ENCODE measurements around the gene ARHGAP26.
A peak's percentile ranks its signal among the peaks of the same experiment; 100 is the strongest.

Gene ARHGAP26

DNA sequence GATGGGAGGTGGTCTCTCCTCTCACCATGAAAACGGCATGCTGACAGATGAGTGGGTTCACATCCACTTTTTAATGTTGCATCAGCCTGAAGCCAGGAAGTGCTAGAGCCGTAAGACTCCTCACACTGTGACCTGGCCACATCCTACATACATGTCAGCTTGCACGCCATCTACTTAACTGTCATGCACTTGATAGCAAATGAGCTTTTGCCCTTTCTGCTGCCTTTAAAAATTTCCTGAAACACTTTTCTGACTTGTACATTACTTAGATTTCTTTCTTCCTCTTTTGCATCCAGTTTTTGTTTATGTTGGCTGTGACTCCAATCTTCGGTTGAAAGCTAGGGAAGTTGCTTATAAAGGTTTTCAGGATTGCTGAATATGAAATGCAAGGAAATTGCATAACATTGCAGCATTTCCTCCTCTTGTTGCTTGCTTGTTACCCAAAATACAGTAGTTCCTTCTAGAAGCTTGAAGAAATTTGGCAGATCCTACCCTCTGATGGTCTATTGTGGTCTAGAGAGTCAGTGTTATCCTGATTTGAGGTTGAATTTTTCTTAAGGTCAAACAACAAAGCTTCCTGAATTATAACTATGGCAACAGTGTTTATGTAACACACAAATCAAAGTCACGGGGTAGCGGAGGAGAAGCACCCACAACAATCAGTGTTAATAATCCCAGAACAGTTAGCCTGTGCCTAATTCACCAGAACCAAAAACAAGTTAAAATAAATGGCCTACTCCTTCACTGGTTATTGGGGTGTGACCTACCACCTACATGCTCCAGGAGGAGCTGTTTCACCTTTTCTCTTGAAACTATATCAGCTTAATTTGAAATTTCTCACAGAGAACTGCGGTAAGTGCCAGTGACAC is 232.5 kb downstream of the ARHGAP26 start:
- DNase-seq, result peak; percentile 79

DNA sequence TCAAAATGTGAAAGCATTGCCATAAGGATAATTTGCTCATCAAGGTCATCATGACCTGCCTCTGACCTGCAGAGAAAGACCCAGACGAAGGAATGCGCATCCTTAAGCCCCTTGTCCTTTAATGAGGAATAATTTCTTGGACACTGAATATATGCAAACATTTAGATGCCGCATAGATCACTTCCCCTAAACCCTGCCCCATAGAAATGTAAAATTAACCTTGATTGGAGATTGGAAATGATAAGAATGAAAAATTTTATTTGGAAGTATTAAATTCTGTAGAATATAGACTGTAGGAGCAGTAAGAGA is 233.1 kb downstream of the ARHGAP26 start:
- no peak for DNase-seq

DNA sequence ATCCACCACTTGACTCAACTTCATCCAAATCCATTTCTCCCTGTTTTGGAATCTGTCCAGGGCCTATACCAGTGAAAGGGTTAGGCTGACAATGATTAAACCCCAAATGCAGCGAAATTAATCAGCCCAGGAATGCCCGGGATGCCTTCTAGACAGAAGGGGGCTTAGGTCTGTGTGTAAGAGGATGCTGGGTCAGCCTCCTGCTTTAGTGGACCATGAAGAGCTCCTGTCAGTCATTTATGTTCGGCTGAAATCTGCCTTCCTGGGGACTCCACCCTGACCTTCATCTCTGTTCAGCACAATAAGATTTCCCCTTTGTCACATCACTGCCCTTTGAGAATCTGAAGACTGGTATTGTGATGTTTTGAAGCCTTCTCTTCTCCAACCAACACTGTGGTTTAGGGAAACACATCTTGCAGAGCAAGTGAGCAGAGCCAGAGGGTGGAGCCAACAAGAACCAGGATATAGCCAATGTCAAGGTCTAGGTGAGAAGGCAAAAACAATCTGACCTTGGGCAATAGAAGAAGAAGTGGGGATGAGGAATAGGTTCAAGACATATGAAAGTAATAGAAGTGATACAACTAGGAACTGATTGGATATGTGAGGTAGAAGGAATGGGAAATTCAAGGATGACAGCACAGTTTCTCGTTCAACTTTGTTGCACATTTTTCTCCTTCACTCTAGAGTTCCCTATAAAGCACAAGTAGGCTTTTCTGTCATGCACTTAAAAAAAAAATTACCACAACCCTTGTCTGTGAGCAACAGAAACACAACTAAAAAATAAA is 234.4 kb downstream of the ARHGAP26 start:
- no peak for DNase-seq

GRCh38 chr5:143006501-143006900 is 236.3 kb downstream of the ARHGAP26 start:
- DNase-seq, result no peak

DNA sequence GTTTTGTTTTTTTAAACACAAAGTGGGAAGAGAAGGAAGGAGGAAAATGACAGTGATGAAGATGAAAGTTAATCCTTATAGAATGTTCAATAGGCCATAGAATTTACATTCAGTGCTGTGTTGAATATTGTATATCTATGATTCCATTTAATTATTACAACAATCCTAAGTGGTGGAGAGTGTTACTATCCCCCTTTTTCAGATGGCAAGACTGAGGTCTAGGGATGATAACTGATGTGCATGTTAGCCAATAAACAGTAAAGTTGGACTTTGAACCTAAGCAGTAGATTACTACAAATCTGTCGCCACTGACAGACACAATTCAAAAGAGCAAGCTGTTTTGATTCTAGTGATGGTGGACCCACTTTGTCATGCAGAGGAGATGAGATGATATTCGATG is 237.9 kb downstream of the ARHGAP26 start:
- no peak for DNase-seq

DNA sequence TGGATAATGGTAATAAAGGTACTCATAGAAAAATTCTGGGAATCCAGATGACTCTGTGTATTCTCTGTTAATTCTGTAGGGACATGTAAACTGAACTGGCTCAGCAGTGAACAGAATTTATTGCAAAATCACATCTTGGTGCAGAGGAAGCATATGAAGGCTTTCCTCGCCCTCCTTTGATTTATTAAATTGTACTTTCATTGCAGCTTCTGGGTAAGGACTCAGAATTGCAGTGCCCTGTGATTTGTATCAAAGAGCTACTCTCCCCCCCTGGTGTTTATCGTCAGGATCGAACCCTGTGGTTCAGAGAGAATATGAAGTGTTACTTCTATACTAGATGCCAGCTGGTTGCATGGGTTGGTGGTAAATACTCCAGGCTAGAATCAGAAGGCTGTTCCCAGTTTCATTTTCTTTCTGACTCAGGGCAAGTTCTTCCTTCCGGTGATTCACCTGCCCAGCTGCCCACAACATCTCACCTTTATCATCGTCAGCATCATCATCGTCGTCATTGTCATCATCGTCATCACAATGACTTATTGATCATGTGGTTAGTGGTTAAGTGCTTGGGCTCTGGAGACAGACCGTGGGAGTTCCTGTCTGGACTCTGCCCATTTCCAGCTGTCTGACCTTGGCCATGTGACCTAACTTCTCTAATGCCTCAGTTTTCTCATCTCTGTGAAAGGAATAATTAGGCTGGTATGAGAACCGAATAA is 238.8 kb downstream of the ARHGAP26 start:
- peak; percentile 92 for DNase-seq

- no peak for DNase-seq
These were observed 240.2 kb downstream of the ARHGAP26 start for GRCh38 chr5:143010351-143010750.

DNA sequence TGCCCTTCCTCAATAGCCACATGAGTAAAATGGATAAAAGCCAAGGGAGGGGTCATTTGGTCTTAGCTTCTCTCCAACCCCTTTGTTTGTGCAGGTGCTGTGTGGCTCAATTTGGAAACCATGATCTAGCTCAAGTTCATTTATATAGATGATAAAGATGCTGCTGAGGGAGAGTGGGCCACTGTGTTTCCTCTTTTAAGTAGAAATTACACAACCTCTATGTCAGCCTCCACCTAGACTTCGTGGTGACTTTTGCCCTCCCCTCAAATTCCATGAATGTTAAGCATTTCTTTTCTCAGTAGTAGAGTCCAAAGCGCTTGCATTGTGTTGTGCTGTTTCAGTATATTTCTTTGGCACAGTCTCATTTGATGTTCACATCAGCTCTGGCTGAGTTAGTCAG is 241.4 kb downstream of the ARHGAP26 start:
- DNase-seq, result no peak

- DNase-seq, result no peak
These were observed 243.2 kb downstream of the ARHGAP26 start for GRCh38 chr5:143013176-143013891.

DNA sequence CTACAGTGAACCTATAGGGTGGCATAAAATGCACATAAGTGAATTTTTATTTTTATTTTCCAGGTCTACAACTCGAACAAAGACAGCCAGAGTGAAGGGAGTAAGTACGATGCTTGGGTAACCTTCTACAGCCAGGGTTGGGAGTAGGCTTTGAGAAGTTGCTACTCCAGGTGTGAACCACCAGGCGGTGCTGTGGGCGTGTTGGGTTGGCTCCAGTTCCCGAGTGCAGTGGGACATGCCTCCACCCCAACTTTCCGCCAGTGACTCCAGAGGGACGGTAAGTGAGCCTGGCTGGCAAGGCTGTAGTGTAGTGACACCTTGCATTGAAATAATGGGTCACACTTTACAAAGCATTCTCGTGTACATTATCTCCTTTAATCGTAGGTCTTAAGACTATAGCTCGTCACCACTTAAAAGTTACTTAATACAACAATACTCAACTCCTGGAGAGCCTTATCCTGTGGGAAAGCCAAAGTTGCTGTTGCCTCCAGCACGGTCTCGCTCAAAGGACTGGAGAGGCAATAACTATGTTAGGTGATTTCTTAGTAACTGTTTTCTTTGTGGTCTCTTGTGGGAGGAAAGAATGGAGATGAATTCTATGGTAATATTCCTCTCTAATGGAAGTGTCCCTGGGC is 244.0 kb downstream of the ARHGAP26 start:
- no peak for DNase-seq

GRCh38 chr5:143016777-143017516 is 246.8 kb downstream of the ARHGAP26 start:
- peak; percentile 56 for DNase-seq

DNA sequence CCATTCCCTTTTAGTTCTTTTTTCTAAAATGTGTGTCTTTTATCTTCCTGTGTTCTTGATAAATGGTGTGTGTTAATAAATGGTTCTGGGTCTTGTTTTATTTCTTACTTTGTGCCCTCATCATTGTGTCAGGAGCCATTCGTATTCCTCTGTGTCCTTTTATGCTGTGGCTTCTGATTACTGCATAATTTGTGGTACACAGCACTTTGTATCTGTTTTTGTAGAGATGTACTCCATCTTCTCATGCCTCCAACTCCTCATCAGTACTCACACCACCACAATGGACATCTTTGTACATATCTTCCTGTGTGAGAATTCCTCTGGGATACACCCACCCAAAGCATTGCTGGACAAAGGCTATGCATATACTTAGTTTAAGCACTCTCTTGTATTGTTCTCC is 247.4 kb downstream of the ARHGAP26 start:
- DNase-seq, result no peak

GRCh38 chr5:143017992-143018391 is 247.8 kb downstream of the ARHGAP26 start:
- DNase-seq, result no peak

DNA sequence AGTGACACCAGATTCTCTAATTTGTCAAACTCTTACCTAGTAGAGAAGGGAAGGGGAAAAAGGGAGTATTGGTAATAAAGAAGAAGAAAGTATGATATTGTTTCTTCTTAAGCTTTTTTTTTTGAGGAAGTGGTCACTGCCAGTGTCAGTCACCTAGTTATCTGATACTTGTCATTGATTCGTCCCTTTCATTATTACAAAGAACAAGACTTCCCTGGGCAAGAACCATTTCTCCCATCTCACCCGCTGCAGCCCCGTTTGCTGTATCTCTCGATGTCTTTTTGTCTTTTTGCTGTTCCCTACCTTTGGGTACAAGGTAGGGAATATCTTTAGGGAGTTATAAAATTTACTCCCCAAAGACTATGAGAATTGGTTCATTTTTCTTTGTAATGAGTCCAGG is 249.0 kb downstream of the ARHGAP26 start:
- no peak for DNase-seq

GRCh38 chr5:143019614-143020515 is 249.7 kb downstream of the ARHGAP26 start:
- DNase-seq, result no peak

DNA sequence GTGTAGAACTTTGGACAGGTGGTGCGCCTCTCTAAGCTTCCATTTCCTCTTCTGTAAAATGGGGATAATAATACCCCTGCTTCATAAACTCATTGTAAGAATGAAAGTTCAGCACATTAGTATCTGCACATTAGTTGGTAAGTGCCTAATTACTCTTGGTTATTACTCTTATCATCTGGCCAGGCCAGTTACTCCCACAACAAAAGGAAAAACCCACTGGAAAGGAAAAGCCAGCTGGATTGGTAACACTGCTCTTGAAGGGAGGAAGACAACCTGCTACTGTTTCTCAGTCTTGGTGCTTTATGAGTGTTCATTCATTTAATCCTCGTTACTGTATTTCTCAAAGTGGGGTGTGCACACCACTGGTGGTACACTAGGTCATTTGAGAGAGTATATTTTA is 251.4 kb downstream of the ARHGAP26 start:
- no peak for DNase-seq

- DNase-seq, result peak; percentile 7
These were observed 253.4 kb downstream of the ARHGAP26 start for GRCh38 chr5:143023411-143024096.

DNA sequence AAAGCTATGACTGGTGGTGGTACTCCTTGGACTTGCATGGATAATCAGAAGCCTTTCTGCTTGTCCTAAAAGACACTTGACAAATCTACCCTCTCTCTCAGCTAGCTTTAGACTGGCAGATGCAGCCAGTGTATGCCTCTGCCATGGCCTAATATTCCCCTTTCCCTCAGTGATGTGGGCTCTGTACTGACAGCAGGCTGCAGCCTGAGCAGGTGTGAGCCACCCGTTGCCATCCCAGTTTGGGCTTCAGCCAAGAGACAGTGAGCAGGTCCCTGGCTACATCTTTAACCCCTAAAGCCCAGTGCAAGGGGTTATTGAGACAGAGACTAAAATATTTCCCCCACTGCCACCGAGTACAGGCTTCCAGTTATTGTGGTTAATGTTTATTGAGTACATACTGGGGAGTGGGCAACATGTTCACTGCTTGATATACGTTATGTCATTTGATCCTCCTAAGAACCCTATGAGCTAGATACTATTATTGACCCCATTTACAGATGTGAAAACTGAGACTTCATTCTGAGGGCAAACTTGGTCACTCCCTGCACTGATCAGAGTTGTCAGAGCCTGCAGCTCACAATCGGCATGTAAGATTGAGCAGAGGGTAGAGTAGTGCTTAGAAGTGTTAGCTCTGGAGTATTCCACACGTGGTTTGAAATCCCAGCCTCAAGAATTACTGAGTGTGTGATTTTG is 254.2 kb downstream of the ARHGAP26 start:
- no peak for DNase-seq

DNA sequence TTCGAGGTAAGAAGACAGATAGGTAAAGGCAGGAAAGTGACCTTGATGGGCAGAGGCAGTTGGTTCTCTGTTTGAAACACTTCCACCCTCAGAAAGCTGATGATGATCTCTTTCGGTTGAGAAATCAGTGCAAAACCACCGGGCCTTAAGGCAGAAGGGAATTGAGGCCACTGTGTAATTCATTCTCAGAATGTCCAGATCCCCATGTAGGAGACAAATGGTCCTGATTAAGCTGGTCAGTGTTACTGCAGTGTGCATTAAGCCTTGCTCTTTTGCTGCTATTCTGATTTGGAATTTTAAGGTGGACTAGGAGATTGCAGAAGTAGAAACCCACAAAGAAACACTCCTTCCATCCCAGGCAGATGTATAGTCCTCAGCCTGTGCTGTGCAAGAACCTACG is 255.2 kb downstream of the ARHGAP26 start:
- DNase-seq, result no peak

Measured in CD4-positive, alpha-beta T cell treated with Interleukin-21 for 1 hour (primary cell).